ENCODE measurements around the gene C6orf62. TPM values are rescaled to one million over a fixed set of nuclear protein-coding genes. Genes with fewer than 3 reads are reported as not detected.
"Not testable (repeated sequence)": the region's sequence is repeated elsewhere in the genome, so short reads cannot be mapped to it uniquely, and the experiment has no call there.

Gene C6orf62
- 100 to 1,000 TPM; 161 to 166 TPM for total RNA-seq

DNA sequence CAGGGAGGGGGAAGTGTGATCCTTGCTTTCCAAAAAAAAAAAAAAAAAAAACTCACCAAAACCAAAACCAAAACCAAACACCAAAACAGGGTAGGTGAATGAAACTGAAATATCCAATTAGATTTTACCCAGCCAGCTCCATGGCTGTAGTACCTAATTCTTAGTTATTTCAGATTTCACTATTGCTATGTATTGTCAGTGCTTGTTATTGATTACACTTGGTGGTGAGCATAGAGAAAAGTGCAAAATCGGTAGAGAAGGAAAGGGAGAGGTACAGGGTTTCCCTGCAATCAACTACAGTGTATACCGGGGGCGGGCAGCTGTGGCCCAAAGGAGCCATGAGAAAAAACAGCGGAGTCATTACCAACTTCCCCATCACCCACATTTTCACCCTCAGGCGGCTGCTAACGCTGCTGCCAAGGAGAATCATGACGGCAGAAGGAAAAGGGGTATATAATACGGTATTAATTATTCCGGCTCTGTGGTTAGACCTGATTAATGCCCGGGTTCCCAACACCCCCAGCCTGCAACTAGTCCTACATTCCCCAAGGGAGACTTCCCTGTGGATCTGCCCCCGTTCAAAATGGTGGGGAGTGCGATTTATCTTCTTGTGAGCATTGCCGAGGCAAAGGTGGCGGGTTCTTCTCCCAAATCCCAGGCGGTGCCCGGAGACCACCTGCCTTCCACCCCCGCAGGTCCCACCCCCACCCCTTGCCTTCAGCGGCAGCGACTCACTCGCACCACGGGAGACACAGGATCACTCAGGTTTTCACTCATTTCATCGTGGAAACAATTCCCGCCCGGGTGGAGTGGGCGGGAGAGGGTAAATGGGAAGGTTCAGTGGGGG is at the start of gene C6orf62:
Gene C6orf62, minus strand, starts transcription at position 30 of the 847 bp plus-strand sequence. CDS start 486 bp downstream, outside the sequence.
- H3K4me3 Mint-ChIP-seq: peak within 1 kb of the TSS; percentile 93
- ATAC-seq (ENCODE audit: low read depth) (no peak), DNase-seq (peak; percentile 54)
- H3K27ac Mint-ChIP-seq: peak within 1 kb of the TSS; percentile 100
- H3K36me3 Mint-ChIP-seq: peaks cover 43% of the 10 kb centered on the region
- POLR2A ChIA-PET: interaction anchor here (0.6 to 2.6 kb wide), 10 partner anchors 11 to 1157 kb away, joined by 3 to 18 read pairs (median 4); partner anchors contain the start of genes ACOT13, GMNN and TDP2
- H3K4me1 Mint-ChIP-seq: peaks cover 45% of the 10 kb centered on the region
- no peaks in the 10 kb centered on the region for H3K9me3 Mint-ChIP-seq
- no peaks in the 10 kb centered on the region for H3K27me3 Mint-ChIP-seq

- ATAC-seq (ENCODE audit: low read depth) (no peak), DNase-seq (no peak)
- Mint-ChIP-seq H3K27ac (no peak overlapping the region), H3K9me3 (no peaks in the 10 kb centered on the region), H3K27me3 (no peaks in the 10 kb centered on the region), H3K4me3 (no peak overlapping the region), H3K4me1 (peaks cover 3% of the 10 kb centered on the region), H3K36me3 (no peaks in the 10 kb centered on the region)
- POLR2A ChIA-PET: no interaction called here
Observed at GRCh38 chr6:24768361-24768760, 49.4 kb upstream of the C6orf62 start.

DNA sequence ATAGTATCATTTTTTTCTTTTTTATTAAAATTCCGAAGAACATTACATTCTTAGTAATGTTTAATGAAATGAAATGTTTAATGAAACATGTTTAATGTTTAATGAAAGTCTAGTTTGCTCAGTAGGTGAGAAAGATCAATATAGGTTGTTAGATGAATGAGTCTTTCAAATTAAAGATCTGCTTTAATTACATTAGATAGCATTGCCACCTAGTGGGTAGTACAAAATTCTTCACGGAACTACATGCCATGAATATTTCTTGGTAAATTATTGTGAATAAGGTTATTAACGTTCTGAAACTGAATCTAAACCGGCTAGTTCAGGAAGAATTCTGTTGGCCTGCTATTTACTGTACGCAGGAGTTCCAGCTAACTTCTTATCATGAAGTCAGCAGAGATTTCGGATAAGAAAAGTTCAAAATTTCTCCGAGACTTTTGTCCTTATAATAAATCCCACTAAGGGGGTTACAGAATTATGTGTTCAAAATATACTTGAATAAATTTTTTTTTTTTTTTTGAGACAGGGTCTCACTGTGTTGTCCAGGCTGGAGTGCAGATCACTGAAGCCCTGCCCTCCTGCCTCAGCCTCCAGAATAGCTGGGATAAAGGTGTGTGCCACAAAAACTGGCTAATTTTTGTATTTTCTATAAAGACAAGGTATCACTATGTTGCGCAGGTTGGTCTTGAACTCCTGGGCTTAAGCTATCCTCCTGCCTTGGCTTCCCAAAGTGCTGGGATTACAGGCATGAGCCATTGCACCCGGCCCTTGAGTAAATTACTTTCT is 47.9 kb upstream of the C6orf62 start:
- no peak overlapping the region for H3K4me3 Mint-ChIP-seq
- no peaks in the 10 kb centered on the region for H3K27me3 Mint-ChIP-seq
- peaks cover 4% of the 10 kb centered on the region for H3K4me1 Mint-ChIP-seq
- H3K9me3 Mint-ChIP-seq: peaks cover under 1% of the 10 kb centered on the region
- no peak overlapping the region for H3K27ac Mint-ChIP-seq
- ATAC-seq (ENCODE audit: low read depth) (no peak), DNase-seq (no peak)
- no peaks in the 10 kb centered on the region for H3K36me3 Mint-ChIP-seq
- POLR2A ChIA-PET: interaction anchor here (0.5 to 0.7 kb wide), 3 partner anchors 45 to 59 kb away, joined by 3 to 6 read pairs (median 3); no protein-coding TSS in a partner anchor

DNA sequence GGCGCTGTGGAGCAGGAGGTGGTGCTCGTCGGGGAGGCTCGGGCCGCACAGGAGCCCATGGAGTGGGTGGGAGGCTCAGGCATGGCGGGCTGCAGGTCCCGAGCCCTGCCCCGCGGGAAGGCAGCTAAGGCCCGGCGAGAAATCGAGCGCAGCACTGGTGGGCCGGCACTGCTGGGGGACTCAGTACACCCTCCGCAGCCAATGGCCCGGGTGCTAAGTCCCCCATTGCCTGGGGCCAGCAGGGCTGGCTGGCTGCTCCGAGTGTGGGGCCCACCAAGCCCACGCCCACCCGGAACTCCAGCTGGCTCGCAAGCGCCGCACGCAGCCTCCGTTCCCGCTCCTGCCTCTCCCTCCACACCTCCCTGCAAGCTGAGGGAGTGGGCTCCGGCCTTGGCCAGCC is 47.0 kb upstream of the C6orf62 start:
- H3K9me3 Mint-ChIP-seq; ATAC-seq (ENCODE audit: low read depth); H3K4me1 Mint-ChIP-seq; H3K27me3 Mint-ChIP-seq; H3K36me3 Mint-ChIP-seq; DNase-seq; H3K27ac Mint-ChIP-seq; H3K4me3 Mint-ChIP-seq; POLR2A ChIA-PET: not testable (repeated sequence)

DNA sequence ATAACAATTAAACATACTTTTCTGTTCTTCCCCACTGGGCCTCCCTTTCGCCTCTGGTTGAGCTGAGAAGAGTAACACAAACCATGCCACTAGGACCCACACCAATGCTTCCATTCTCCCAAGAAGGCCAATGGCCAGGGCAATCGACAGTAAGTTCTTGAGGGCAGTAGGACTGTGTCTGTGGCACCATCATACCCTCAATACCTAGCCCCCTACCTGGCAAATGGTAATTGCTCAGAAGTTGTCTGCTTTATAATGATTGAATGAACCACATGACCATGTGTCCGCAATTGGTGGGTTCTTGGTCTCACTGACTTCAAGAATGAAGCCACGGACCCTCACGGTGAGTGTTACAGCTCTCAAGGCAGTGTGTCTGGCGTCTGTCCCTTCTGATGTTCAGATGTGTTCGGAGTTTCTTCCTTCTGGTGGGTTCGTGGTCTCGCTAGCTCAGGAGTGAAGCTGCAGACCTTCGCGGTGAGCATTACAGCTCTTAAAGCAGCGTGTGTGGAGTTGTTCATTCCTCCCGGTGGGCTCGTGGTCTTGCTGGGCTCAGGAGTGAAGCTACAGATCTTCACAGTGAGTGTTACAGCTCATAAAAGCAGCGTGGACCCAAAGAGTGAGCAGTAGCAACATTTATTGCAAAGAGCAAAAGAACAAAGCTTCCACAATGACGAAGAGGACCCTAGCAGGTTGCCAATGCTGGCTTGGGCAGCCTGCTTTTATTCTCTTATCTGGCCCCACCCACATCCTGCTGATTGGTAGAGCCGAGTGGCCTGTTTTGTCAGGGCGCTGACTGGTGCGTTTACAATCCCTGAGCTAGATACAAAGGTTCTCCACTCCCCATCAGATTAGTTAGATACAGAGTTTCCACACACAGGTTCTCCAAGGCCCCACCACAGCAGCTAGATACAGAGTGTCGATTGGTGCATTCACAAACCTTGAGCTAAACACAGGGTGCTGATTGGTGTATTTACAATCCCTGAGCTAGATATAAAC is 46.2 kb upstream of the C6orf62 start:
- POLR2A ChIA-PET; ATAC-seq (ENCODE audit: low read depth); H3K4me3 Mint-ChIP-seq; H3K27ac Mint-ChIP-seq; DNase-seq; H3K27me3 Mint-ChIP-seq; H3K9me3 Mint-ChIP-seq; H3K4me1 Mint-ChIP-seq; H3K36me3 Mint-ChIP-seq: not testable (repeated sequence)

- ATAC-seq (ENCODE audit: low read depth) (no peak), DNase-seq (no peak)
- Mint-ChIP-seq H3K4me3 (no peak overlapping the region), H3K4me1 (peaks cover 8% of the 10 kb centered on the region), H3K9me3 (peaks cover 1% of the 10 kb centered on the region), H3K27me3 (no peaks in the 10 kb centered on the region), H3K36me3 (no peaks in the 10 kb centered on the region), H3K27ac (no peak overlapping the region)
- POLR2A ChIA-PET: no interaction called here
Observed at GRCh38 chr6:24763578-24763977, 44.6 kb upstream of the C6orf62 start.

- Mint-ChIP-seq H3K9me3 (peaks cover 1% of the 10 kb centered on the region), H3K36me3 (no peaks in the 10 kb centered on the region), H3K27me3 (no peaks in the 10 kb centered on the region), H3K27ac (no peak overlapping the region), H3K4me3 (no peak overlapping the region), H3K4me1 (peaks cover 8% of the 10 kb centered on the region)
- POLR2A ChIA-PET: no interaction called here
- DNase-seq (no peak), ATAC-seq (ENCODE audit: low read depth) (no peak)
Observed at GRCh38 chr6:24761851-24762250, 42.9 kb upstream of the C6orf62 start.

GRCh38 chr6:24761193-24761835 is 42.4 kb upstream of the C6orf62 start:
- H3K27me3 Mint-ChIP-seq: no peaks in the 10 kb centered on the region
- ATAC-seq (ENCODE audit: low read depth): no peak
- peaks cover 7% of the 10 kb centered on the region for H3K4me1 Mint-ChIP-seq
- peaks cover 1% of the 10 kb centered on the region for H3K9me3 Mint-ChIP-seq
- H3K27ac Mint-ChIP-seq: no peak overlapping the region
- no peak overlapping the region for H3K4me3 Mint-ChIP-seq
- H3K36me3 Mint-ChIP-seq: no peaks in the 10 kb centered on the region
- no peak for DNase-seq
- POLR2A ChIA-PET: no interaction called here

- no peak overlapping the region for H3K27ac Mint-ChIP-seq
- H3K36me3 Mint-ChIP-seq: no peaks in the 10 kb centered on the region
- H3K9me3 Mint-ChIP-seq: peaks cover 1% of the 10 kb centered on the region
- no peak overlapping the region for H3K4me3 Mint-ChIP-seq
- H3K4me1 Mint-ChIP-seq: peaks cover 6% of the 10 kb centered on the region
- H3K27me3 Mint-ChIP-seq: no peaks in the 10 kb centered on the region
- DNase-seq (no peak), ATAC-seq (ENCODE audit: low read depth) (no peak)
- POLR2A ChIA-PET: no interaction called here
Observed at GRCh38 chr6:24760210-24760609, 41.3 kb upstream of the C6orf62 start.

GRCh38 chr6:24759718-24760117 is 40.8 kb upstream of the C6orf62 start:
- H3K4me1 Mint-ChIP-seq: peaks cover 5% of the 10 kb centered on the region
- peaks cover 1% of the 10 kb centered on the region for H3K9me3 Mint-ChIP-seq
- no peaks in the 10 kb centered on the region for H3K36me3 Mint-ChIP-seq
- no peaks in the 10 kb centered on the region for H3K27me3 Mint-ChIP-seq
- DNase-seq (no peak), ATAC-seq (ENCODE audit: low read depth) (no peak)
- no peak overlapping the region for H3K27ac Mint-ChIP-seq
- POLR2A ChIA-PET: no interaction called here
- no peak overlapping the region for H3K4me3 Mint-ChIP-seq

GRCh38 chr6:24757611-24758010 is 38.7 kb upstream of the C6orf62 start:
- POLR2A ChIA-PET: no interaction called here
- no peak for ATAC-seq (ENCODE audit: low read depth)

DNA sequence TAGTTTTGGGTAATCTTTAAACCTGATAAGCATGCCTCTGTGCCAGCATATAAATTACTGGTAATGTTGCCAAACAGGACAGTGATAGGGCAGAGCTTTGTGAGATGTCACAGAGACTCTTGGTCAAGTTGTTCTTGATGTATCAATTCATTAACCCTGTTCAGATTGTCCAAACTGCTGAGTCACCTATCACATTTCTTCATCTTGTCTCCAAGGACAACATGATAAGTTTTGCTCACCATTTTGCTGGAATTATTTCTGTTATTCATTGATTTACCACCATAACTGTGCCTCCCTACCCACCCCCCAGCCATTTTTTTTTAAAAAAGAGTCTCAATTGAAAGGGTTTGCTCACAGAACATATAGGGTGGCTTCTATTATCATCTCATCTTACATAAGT is 36.3 kb upstream of the C6orf62 start:
- ATAC-seq (ENCODE audit: low read depth) (no peak), DNase-seq (no peak)
- Mint-ChIP-seq H3K4me1 (no peaks in the 10 kb centered on the region), H3K9me3 (peaks cover 3% of the 10 kb centered on the region), H3K27ac (no peak overlapping the region), H3K27me3 (peaks cover 12% of the 10 kb centered on the region), H3K36me3 (no peaks in the 10 kb centered on the region), H3K4me3 (no peak overlapping the region)
- POLR2A ChIA-PET: no interaction called here

More at GRCh38 chr6:24757611-24758010, 38.7 kb upstream of the C6orf62 start:
- no peaks in the 10 kb centered on the region for H3K36me3 Mint-ChIP-seq
- H3K4me3 Mint-ChIP-seq: no peak overlapping the region
- H3K27ac Mint-ChIP-seq: no peak overlapping the region
- H3K4me1 Mint-ChIP-seq: peaks cover 5% of the 10 kb centered on the region
- peaks cover 4% of the 10 kb centered on the region for H3K9me3 Mint-ChIP-seq
- no peaks in the 10 kb centered on the region for H3K27me3 Mint-ChIP-seq
- no peak for DNase-seq

Measured in activated naive CD8-positive, alpha-beta T cell treated with anti-CD3 and anti-CD28 coated beads, Interleukin-2, amount 10 ng/mL, durations not matched to agents 7 days and 5 days (primary cell).